Keratinocyte (primary cell): ENCODE results near the gene ABHD4. TPM values are rescaled to one million over a fixed set of nuclear protein-coding genes. Genes with fewer than 3 reads are reported as not detected.

Experiments
- DNase-seq: peaks from one replicate; pipeline ENCODE4 v3.0.0-alpha.2; 2011; ENCODE audit warnings: low read depth, missing footprints, low spot score
- FAIRE-seq: peaks from 2 replicates; lab custom pipeline; 2011; peaks lifted over from hg19 to GRCh38; lab: Jason Lieb, UNC
- H2AFZ ChIP-seq: 2 replicates; pipeline ENCODE4 v1.6.0; 2012; ENCODE audit warnings: low read length, control low read depth, inconsistent platforms; ENCODE audit not compliant: control insufficient read depth
- H3K27ac ChIP-seq: 2 replicates; pipeline ENCODE4 v1.5.1; 2011; ENCODE audit warnings: low read length; ENCODE audit not compliant: control insufficient read depth, insufficient read depth
- H3K27me3 ChIP-seq: 3 replicates; pipeline ENCODE4 v1.6.0; 2011; ENCODE audit warnings: low read length; ENCODE audit not compliant: control insufficient read depth, insufficient read depth; ENCODE audit errors: extremely low read depth
- H3K36me3 ChIP-seq, 2 experiments: 2 replicates in 1 of 2; 3 replicates in 1 of 2; pipeline ENCODE4 v1.5.1; 2011; ENCODE audit warnings: low read length in 2 of 2, mild to moderate bottlenecking in 1 of 2; ENCODE audit not compliant: control insufficient read depth in 2 of 2, insufficient read depth in 2 of 2; ENCODE audit errors: extremely low read depth in 1 of 2
- H3K4me1 ChIP-seq: 3 replicates; pipeline ENCODE4 v1.5.1; 2011; ENCODE audit warnings: low read length; ENCODE audit not compliant: control insufficient read depth, insufficient read depth; ENCODE audit errors: extremely low read depth
- H3K4me2 ChIP-seq: 3 replicates; pipeline ENCODE4 v1.6.0; 2011; ENCODE audit warnings: low read depth, low read length; ENCODE audit not compliant: control insufficient read depth, insufficient read depth; ENCODE audit errors: extremely low read depth
- H3K4me3 ChIP-seq, 3 experiments: fragments of 200-600 bp in 1 of 3; sonication (generic) in 1 of 3; 2 replicates in 2 of 3; 3 replicates in 1 of 3; pipeline ENCODE4 v1.5.1; 2011 to 2016; ENCODE audit warnings: low read length in 3 of 3, mild to moderate bottlenecking in 3 of 3, control low read depth in 2 of 3, inconsistent platforms in 1 of 3, low read depth in 1 of 3, mixed read lengths in 1 of 3, mixed run types in 1 of 3, moderate library complexity in 1 of 3; ENCODE audit not compliant: control insufficient read depth in 2 of 3, insufficient read depth in 2 of 3; ENCODE audit errors: extremely low read depth in 1 of 3
- H3K79me2 ChIP-seq: 2 replicates; pipeline ENCODE4 v1.6.0; 2012; ENCODE audit warnings: low read length; ENCODE audit not compliant: control insufficient read depth, insufficient read depth
- H3K9ac ChIP-seq: 3 replicates; pipeline ENCODE4 v1.6.0; 2011; ENCODE audit warnings: low read length; ENCODE audit not compliant: control insufficient read depth, insufficient read depth; ENCODE audit errors: extremely low read depth
- H3K9me1 ChIP-seq: 3 replicates; pipeline ENCODE4 v1.6.0; 2011; ENCODE audit warnings: low read length; ENCODE audit not compliant: control insufficient read depth, insufficient read depth; ENCODE audit errors: extremely low read depth
- H3K9me3 ChIP-seq: 2 replicates; pipeline ENCODE4 v1.5.1; 2012; ENCODE audit warnings: low read depth, low read length; ENCODE audit not compliant: control insufficient read depth
- H4K20me1 ChIP-seq: 3 replicates; pipeline ENCODE4 v1.6.0; 2011; ENCODE audit warnings: low read length; ENCODE audit not compliant: control insufficient read depth, insufficient read depth; ENCODE audit errors: extremely low read depth
- CTCF ChIP-seq, 3 experiments: IDR thresholded peaks in 1 of 3; conservative IDR thresholded peaks in 1 of 3; optimal IDR thresholded peaks in 1 of 3; 2 replicates in 2 of 3; 3 replicates in 1 of 3; pipeline versions ENCODE3 to v1.5.1; 2011; ENCODE audit warnings: low read length in 3 of 3, mild to moderate bottlenecking in 3 of 3, moderate library complexity in 2 of 3, control low read depth in 1 of 3, inconsistent platforms in 1 of 3; ENCODE audit not compliant: insufficient read depth in 2 of 3; ENCODE audit errors: extremely low read depth in 1 of 3
- EZH2 ChIP-seq: IDR thresholded peaks from one replicate; pipeline ENCODE4 v1.6.1; 2012; ENCODE audit warnings: inconsistent platforms, mild to moderate bottlenecking, low read length, moderate library complexity
- dilution Hi-C: fragments of 300-500 bp; cut with MboI; formaldehyde crosslinking; loops from one replicate; pipeline ENCODE4 v1.7.0; 2020; ENCODE audit warnings: low sequenced_read_pairs; ENCODE audit not compliant: extremely low pct_ligation_motif_present
- polyA plus RNA-seq, 5 experiments: library from polyadenylated mRNA; depleted of rRNA in 3 of 5; stranded (reverse) in 3 of 5; stranded (forward) in 1 of 5; unstranded in 1 of 5; fragments of >200 nt; gene quantifications; 1 replicate in 1 of 5; 2 replicates in 3 of 5; 3 replicates in 1 of 5; pipeline versions ENCODE4 v1.2.1 to v1.2.3, GENCODE V29; 2011 to 2012; ENCODE audit warnings: missing spikeins in 2 of 5, low read depth in 1 of 5, low replicate concordance in 1 of 5

The ABHD4 gene
- polyA plus RNA-seq, 1 donor (not counting 4 experiments of a cell fraction or from before 2014, with no cell fraction given), result 17.7 TPM

DNA sequence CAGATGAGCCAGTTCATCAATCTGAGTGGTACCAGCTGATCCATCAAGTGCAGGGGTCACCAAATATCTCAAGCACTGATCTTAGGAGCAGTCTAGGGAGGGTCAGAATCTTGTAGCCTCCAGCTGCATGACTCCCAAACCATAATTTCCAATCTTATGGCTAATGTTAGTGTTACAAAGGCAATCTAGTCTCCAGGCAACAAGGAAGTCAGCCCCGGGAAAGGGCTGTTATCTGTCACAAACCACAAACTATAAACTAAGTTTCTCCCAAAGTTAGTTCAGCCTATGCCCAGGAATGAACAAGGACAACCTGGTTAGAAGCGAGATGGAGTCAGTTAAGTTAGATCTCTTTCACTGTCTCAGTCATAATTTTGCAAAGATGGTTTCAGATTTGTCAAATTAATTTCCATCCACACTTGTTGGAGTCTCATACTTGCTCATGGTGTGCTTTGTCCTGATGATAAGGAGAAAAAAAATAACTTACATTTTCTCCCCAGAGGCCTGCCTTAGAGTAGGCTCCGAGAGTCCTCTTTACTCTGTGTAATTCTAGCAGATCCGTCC is 3.9 kb upstream of the ABHD4 start:
- dilution Hi-C loops, result no loop called here
- TF ChIP-seq CTCF (optimal IDR thresholded peaks at IDR 0.05 in 1 of 3, IDR thresholded peaks at IDR 0.05 in 1 of 3, conservative IDR thresholded peaks at IDR 0.05 in 1 of 3; ENCODE audit: extremely low read depth in 1 of 3, insufficient read depth in 2 of 3, low read length in 3 of 3) (no peak), EZH2 (no peak)
- no peaks in the 10 kb centered on the region for H4K20me1 ChIP-seq
- H3K27ac ChIP-seq, result no peak overlapping the region
- no peaks in the 10 kb centered on the region for H3K9me1 ChIP-seq
- H3K27me3 ChIP-seq, result no peaks in the 10 kb centered on the region
- no peak overlapping the region for H3K9ac ChIP-seq
- FAIRE-seq (no peak), DNase-seq (no peak)
- peaks cover 1% of the 10 kb centered on the region for H3K79me2 ChIP-seq
- H3K9me3 ChIP-seq, result no peaks in the 10 kb centered on the region
- H3K4me2 ChIP-seq, result no peak overlapping the region
- H3K4me3 ChIP-seq, result no peak overlapping the region
- H2AFZ ChIP-seq, result no peak overlapping the region
- no peaks in the 10 kb centered on the region for H3K36me3 ChIP-seq
- peaks cover 12% of the 10 kb centered on the region for H3K4me1 ChIP-seq

- dilution Hi-C loops, result no loop called here
- Histone ChIP-seq H3K9me3 (no peaks in the 10 kb centered on the region), H3K4me1 (peaks cover 13% of the 10 kb centered on the region), H3K36me3 (no peaks in the 10 kb centered on the region), H3K4me2 (no peak overlapping the region), H4K20me1 (no peaks in the 10 kb centered on the region), H3K9me1 (no peaks in the 10 kb centered on the region), H3K79me2 (peaks cover 8% of the 10 kb centered on the region), H3K9ac (no peak overlapping the region), H3K4me3 (no peak overlapping the region), H2AFZ (no peak overlapping the region), H3K27me3 (no peaks in the 10 kb centered on the region), H3K27ac (no peak overlapping the region)
- DNase-seq, result no peak
- TF ChIP-seq EZH2 (no peak), CTCF (optimal IDR thresholded peaks at IDR 0.05 in 1 of 3, IDR thresholded peaks at IDR 0.05 in 1 of 3, conservative IDR thresholded peaks at IDR 0.05 in 1 of 3; ENCODE audit: extremely low read depth in 1 of 3, insufficient read depth in 2 of 3, low read length in 3 of 3) (no peak)
- FAIRE-seq, result no peak
Measured at GRCh38 chr14:22596354-22596879, 1.7 kb upstream of the ABHD4 start.
